Loucy (cell line): ENCODE measurements around the gene GPC5.

ENCODE experiments used
- EZH2phosphoT487 ChIP-seq: fragments of 200-600 bp; IDR thresholded peaks from 2 replicates; pipeline ENCODE4 v1.6.1; 2018; ENCODE audit warnings: antibody characterized with exemption, mild to moderate bottlenecking, moderate library complexity, borderline replicate concordance
- TF ChIP-seq, protein P1 (sequence below): fragments of 200-600 bp; sonication (generic); conservative IDR thresholded peaks from 2 replicates; pipeline ENCODE4 v1.5.1; 2014; ENCODE audit warnings: mild to moderate bottlenecking, antibody characterized with exemption, low read length

DNA sequence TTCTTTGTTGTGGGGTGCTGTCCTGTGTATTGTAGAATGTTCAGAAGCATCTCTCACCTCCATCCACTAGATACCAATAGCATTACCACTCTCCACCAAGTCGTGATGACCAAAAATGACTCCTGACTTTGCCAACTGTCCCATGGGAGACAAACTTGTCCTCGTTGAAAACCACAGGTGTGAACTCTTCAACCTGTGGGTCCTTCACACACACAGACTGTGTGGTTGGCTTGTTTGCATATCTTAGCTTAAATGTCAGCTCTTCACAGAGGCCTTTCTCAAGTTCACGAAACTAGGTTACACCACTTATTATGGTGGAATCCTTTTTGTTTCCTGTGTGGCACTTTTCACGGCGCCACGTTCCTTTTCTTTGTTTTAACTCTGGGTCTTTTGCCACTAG is 6.8 kb downstream of the GPC5 start:
- TF ChIP-seq, protein P1, sequence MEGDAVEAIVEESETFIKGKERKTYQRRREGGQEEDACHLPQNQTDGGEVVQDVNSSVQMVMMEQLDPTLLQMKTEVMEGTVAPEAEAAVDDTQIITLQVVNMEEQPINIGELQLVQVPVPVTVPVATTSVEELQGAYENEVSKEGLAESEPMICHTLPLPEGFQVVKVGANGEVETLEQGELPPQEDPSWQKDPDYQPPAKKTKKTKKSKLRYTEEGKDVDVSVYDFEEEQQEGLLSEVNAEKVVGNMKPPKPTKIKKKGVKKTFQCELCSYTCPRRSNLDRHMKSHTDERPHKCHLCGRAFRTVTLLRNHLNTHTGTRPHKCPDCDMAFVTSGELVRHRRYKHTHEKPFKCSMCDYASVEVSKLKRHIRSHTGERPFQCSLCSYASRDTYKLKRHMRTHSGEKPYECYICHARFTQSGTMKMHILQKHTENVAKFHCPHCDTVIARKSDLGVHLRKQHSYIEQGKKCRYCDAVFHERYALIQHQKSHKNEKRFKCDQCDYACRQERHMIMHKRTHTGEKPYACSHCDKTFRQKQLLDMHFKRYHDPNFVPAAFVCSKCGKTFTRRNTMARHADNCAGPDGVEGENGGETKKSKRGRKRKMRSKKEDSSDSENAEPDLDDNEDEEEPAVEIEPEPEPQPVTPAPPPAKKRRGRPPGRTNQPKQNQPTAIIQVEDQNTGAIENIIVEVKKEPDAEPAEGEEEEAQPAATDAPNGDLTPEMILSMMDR, result no peak
- no peak for TF ChIP-seq EZH2phosphoT487
